Measurements from ENCODE around the gene CASQ2. TPM values are rescaled to one million over a fixed set of nuclear protein-coding genes. Genes with fewer than 3 reads are reported as not detected.
"Not testable (repeated sequence)": the region's sequence is repeated elsewhere in the genome, so short reads cannot be mapped to it uniquely, and the experiment has no call there.

Gene CASQ2
- polyA plus RNA-seq, 3 donors: 0.97 to 1.0 (median 1.0) TPM

DNA sequence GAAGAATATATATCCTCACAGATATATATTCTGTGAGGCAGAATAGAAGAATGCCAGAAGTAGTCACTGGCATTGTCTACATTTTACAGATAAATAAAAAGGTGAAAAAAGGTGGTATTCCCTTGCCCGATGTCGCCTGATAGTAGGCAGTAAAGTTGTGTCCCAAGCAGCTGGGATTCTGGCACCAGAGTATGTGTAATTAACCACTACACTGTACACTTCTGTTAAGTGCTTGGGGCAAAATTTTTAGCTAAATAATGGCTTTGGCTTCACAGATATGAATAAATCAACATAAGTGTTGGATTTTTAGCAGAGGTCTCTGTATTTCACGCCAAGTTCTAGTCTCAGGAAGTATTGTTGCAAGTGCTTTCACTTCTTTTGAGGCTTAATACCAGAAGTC lies 13.3 kb upstream of the CASQ2 start:
- no peak for DNase-seq

DNA sequence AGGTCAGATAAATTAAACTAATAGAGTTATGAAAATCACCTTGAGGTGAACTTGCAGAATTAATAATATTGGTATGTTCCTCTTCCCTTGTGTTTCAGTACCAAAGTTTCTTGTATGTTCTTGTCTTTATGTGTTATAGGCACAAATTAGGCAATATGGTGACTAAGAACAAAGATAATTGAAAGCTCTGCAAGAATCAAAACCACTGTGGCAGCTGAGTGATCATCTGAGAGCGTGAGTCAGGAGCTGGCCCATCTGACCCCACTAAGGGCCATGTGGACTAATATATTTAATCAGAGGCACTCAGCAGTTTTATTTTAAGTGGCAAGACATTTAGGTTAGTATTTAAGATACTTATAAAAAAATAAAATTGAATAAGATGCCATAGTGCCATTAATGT lies 12.8 kb upstream of the CASQ2 start:
- no peak for DNase-seq

DNA sequence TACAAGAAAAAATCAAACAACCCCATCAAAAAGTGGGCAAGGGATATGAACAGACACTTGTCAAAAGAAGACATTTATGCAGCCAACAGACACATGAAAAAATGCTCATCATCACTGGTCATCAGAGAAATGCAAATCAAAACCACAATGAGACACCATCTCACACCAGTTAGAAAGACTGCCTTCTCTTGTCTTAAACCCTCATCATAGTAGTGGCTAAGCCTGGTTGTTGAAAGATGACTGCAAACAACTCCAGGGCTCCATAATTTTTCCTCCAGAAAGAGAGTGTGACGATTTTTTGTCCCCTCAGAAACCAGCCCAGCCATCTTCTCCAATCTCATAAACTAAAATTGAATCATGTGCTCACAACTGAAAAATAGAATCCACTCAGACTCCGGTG lies 12.1 kb upstream of the CASQ2 start:
- DNase-seq: not testable (repeated sequence)

DNA sequence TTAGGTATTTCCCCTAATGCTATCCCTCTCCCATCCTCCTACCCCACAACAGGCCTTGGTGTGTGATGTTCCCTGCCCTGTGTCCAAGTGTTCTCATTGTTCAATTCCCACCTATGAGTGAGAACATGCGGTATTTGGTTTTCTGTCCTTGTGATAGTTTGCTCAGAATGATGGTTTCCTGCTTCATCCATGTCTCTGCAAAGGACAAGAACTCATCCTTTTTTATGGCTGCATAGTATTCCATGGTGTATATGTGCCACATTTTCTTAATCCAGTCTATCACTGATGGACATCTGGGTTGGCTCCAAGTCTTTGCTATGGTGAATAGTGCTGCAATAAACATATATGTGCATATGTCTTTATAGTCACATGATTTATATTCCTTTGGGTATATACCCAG lies 10.6 kb upstream of the CASQ2 start:
- DNase-seq: not testable (repeated sequence)

DNA sequence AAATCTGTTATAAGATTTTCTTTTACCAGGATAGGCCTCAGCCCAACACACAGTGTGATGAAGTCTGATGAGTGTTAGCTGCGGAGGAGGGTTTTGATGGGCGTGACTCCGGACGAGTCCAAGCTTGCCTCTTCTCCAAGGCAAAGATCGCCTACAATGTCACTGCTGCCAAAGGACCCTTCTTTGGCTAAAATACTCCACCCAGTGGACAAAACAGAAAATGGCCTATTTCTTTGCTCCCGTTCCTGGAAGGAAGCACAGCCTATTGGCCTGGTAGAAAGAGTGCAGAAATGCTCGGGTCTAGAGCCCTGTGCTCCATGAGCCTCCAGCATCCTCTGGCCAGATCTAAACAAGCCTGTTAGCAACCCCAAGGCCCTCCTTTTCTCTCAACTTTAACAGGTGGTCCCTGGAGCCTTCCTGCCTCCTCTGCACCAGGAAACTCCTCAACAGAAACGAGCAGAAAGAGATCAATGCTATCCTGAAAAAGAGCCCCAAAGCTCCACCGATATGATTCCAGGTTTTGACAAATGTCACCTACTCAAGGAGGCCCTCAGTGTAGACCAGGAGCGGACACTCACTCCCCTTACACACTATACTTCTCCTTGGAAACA lies 3.4 kb upstream of the CASQ2 start:
- DNase-seq: peak; percentile 87

DNA sequence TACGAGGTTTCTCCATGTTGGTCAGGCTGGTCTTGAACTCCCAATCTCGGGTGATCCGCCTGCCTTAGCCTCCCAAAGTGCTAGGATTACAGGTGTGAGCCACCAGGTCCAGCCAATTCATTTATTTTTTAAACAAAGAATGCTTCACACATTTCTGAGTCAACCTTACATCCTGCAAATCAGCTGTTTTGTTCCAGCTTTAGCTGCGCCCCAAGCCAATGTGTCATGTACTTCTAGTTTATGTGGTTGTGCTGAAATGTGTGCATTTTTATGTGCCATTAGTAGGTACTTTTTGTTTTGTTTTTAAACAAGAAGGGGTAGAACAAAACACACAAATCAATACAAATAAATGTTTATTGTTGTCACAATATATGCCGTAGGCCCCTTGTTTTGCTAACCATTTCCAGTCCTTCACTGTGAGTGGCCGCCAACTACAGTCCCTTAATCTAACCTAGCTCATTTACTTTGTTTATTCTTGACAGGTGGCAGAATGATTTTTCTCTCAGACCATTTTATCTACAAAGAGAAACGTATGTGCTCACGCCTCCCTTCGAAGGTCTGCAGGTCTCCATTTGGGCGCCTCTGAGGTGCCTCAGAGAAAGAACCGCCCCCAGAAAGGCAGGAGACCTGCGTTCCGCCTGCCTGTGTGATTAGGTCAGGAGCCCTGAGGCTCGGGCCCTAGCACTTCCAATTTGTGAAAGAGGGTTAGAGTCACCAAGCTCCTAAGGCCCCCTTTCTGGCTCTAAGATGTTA lies 2.8 kb upstream of the CASQ2 start:
- DNase-seq: no peak

DNA sequence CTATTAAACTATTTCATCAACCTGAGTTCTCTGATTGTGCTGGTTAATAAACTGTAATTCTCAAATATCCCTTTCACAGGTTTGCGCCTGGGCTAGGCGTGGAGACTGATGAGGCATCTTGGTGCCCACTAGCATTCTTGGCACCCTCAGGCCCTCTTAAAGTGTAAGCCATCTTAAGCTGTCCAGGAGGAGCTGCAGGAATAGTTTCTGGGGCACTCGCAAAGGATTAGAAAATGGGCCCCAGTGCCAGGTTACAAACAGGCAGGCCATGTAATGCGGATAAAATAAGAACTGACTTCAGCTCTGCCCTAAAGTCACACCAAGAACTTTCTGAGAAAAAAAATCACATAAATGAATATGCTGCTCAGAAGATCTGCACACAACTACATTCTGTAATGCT lies 1.1 kb downstream of the CASQ2 start:
- no peak for DNase-seq

DNA sequence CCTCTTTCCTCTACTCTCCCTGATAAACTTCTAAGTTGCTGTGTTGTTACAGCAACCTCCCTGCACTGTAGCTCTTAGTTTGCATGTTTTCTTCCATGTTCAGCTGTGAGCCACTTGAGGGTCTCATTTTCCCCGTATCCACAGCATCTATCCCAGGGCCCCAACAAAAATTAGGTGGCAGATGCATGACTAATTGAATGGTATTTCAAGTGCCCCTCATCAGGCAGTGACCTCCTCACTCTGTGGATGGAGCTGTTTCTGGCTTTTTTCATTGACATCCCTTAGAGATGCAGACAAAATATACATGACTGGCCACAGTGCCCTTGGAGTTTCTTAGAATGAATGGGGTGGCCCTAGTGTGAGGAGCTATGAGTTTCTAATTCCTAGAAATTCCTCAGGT lies 3.4 kb downstream of the CASQ2 start:
- DNase-seq: no peak

DNA sequence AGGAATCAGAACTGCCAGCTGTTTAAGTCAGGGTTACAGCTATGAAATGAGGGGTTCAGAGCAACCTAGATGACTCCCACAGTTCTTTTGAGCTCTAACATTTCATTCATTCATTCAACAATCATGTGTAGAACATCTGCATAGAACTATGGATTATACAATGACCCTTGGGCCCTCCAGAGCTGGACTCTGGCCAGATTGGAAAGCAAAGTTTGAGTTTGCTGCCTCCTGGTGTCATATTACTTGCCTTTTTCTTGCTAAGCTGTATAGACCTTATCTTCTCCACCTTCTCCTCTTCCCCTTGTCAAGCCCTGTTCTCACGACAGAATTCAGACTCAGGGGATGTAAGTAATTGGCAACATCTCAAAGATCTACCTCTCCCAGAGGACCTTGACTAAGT lies 4.0 kb downstream of the CASQ2 start:
- DNase-seq: peak; percentile 21

DNA sequence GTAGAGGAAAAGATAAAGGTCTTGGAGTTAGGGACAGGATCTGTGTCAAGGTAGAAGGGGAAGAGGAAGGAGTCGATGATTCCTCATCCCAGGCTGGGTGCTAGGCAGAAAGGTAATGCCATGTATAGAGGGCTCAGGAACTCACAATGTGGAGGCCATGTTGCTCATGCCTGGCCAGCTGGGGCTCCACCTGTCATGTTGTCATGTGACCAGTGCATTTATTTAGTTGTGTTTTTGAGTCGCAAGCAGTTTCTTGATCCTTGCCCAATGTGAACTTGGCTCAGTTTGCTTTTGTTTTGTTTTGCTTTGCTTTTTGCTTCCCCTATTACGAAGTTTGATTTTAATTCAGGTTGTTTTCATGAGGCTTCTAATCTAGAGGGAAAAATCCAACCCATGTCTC lies 5.7 kb downstream of the CASQ2 start:
- DNase-seq: no peak

DNA sequence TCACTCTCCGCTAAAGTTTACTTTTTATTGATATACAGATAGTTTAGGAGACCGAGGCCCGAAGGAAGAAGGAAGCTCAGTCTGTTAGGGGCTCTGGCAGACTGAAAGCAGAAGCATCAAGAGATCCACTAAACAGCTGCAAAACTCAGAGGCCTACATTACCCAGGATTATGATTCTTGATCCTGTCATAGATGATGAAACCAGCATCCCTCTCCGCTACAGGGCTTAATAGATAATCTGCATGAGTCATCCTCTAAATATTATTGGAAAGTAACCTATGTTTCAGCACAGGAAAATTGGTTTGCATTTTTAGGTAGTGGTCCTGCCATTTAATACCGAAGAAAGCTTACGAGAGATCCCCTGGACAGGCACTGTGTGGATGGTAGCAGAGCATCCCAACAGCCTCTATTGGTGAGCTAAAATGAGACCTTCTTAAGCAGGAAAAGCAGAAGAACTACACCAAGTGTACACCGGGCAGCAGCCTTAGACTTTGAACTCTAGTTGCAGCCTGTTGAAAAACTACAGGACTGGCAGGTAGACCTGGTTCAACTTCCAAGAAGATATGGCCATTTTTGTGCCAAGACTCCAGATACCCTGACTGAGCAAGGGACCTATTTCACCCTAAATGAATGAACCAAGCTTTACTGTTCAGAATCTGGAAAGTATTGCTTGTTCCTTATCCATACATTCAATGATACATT lies 6.8 kb downstream of the CASQ2 start:
- DNase-seq: no peak

DNA sequence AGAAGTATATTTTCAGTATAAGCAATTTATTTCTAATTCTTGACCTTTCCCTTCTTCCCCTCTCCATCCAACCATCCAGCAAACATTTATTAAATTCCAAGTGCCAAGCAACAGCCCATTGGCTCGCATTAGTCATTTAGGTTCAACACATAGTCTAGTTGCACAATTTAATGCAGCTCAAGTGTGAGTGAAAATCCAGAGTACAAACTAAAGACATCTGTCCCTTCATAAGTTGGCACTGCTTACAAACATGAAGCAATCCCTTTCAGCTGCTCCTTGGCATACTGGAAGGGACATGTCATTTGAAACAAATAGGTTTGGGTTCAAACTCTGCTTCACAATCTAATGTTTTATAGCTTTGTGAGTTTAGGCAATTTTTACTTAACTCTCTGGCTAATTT lies 10.7 kb downstream of the CASQ2 start:
- DNase-seq: no peak

DNA sequence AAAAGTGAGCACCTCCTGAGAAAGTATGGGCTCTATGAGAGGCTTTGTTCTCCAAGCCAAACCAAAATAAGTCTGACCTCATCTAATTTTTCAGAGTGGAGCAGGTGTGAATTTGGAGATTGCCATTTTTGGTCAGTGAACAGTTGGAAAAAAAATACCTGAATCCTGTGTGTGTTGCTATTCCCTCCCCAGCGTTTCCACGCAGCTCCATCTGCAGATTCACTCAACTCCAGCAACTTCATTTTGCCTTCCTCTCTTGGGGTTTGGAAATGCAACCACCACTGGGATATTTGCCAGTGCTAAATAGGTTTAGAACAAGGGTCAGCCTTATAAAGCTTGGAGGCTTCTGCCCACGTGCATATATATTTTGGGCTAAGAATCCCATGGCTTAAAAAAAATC lies 11.2 kb downstream of the CASQ2 start:
- DNase-seq: no peak

DNA sequence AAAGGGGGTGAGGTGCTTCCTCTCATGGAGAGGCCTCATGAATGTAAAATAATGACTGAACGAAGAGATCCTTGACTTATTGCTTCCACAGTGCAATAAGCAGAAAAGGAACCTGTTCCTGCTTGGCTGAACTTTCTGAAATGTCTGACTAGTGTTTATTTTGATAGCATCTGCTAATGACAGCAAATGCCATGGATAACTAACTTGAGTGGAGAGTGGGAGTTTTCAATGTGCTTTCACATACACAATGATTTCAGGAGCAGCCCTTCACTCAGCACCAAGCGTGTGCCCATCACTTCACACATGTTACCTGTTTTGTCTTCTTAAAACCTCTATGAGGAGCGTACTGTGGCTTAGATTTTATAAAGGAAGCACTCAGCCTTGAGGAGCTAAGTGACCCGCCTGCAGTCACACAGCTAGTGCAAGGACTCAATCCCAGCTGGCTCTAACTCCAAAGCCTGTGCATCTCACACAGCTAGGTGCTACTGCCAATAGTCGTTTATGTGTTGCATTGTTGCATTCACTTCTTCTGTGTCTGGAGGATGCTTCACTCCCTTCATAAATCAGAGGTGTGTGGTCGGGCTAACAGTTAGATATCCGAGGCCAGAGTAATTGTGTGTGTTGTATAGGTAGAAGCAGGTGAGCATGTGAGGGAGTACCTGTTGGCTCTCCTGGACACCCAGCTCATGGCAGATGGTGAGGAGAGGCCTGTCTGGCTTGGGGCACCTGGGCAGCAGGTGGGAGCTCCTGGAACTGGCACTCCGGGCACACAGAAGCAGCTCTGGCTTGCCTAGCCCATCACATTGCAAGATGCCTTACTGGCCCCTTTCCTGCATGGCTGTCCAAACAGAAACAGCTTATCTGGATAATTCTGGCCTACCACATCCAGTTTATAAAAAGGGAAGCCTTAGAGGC lies 12.8 kb downstream of the CASQ2 start:
- DNase-seq: peak; percentile 41

DNA sequence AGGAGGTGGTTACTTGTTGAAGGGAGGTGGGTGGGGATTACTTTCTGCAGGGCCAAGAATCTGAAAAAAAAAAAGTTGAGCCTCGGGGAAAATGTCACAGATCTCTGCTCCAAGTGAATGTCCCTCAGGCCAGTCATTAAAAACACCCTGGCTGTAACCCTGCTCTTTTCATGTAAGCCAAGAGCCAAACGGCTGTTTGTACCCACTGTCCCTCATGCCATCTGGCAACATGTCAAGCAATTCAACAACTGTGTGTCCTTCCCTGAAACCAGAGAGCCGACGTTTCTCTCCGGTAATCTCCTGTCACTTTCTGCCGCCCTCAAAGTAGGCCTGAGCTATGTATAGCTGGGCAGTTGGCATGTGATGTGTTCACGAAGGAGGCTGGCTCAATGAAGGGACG lies 14.7 kb downstream of the CASQ2 start:
- DNase-seq: peak; percentile 37

DNA sequence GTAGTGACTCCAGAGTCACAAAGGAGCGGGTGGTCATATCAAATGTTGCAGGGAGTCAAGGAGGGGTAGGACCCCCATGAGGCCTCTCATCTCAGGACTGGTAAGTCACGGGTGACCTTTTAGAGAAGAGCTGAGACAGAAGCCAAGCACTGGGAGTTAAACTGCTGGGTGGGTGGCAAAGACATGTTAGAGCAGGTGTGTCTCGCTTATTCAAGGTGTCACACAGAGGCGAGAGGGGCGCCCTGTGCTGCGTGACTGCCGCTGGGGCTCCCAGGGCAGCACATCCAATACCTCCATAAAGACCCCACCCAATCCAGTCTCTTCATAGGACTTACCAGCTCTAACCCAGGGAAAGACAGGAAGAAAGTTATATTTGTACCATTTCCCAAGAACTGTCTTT lies 15.2 kb downstream of the CASQ2 start:
- DNase-seq: no peak

DNA sequence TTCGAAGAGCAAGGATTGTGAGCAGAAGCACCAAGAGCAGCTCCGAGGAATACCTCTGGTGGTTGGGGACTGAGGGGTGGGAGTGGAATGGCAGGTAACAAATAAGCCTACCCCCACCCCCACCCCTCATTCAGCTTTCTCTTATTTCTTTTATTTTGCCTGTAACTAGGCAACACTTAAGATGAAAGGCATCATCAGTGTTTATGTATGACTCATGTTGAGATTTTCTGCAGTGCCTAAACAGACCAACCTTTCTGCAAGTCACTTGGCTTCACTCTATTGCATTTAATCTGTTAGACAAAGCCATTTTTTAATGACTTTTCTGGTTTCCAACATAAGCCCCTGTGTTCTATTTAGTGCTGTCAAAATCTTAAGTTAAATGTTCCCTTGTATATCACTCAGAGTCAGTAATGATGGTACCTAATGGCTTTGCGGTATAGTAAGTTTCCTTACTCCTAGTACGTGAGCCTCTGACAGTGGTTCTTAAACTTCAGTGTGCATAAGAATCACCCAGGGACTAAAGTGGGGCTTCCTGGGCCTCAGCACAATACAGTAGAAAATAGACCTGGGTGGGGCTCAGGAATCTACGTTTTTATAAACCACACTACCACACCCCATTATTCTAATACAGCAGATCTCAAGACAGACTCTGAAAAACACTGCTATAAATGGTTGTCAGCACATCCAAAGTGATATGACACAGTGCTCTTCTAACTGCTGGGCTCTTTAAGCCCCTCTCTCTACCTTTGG lies 19.9 kb downstream of the CASQ2 start:
- no peak for DNase-seq

DNA sequence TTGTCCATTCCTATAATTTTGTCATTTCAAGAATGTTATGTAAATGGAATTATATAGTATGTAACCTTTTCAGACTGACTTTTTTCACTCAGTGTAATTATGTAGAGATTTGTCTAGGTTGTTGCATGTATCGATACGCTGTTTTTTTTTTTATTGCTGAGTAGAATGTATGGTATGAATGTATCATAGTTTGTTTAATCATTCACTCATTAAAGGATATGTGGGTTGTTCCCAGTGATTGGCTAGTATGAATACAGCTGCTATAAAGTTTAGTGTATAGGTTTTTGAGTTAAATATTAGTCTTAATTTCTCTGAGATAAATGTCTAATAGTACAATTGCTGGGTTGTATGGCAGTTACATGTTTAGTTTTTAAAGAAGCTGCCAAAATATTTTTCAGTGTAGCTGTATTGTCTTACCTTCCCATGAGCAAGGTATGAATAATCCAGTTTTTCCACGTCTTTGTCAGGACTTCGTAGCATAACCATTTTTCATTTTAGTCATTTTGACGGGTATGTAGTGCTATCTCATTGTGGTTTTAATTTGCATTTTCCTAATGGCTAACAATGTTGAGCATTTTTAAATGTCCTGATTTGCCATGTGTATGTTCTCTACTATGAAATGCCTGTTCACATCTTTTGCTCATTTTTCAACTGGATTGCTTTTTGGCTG lies 22.4 kb downstream of the CASQ2 start:
- DNase-seq: no peak

DNA sequence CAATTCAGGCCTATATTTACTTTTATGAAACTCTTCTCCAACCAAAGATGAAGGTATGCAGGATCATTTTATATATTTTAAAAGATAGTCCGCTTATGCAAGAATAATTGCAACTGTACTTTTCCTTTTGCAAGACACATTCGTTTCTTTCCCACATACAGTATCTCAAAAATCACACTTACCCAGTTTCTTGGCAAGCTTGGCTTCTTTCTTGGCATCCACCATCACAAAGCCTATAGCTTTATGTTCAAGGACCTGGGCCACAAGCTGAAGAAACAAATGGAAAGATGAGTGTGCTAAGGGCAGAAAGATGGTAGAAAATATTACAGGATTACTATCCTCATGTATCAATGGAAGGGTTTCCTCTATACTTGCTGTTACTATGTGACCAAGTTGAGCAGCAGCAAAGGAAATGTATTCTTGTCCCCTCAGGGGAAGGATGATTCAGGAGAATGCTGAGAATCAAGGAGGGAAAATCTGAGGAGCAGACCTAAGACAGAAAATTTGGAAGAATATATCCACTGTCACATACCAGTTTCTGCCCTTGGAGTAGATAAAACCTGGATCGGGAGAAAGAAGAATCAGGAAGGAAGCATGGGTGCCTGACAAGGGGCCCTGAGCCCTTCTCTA lies 23.8 kb downstream of the CASQ2 start:
- no peak for DNase-seq

DNA sequence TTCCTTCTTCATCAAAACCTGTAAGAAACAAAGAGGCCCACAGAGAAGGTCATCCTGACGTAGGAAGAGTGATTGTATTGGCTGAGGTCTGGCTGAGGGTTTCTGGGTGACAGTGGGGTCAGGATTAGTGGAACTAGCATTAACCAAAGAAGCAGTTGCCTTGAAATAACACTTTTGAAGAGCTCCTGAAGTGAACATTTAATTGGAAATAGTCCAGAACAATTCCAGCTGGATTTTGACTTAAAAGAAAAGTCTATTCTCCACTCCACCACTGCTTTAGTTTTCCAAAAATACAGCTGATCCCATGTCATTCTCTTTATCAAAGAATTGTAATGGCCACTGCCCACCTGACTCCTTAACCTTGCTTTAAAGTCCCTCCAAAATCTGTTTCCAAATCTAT lies 27.7 kb downstream of the CASQ2 start:
- no peak for DNase-seq

Measured in renal pelvis (tissue), 4 donors.